GM12873 (cell line): ENCODE data around the gene LAX1.

ENCODE experiments used
- TF ChIP-seq, protein P1 (sequence below): IDR thresholded peaks from 2 replicates; pipeline ENCODE4 v1.5.1; 2012; ENCODE audit warnings: low read depth, mild to moderate bottlenecking, moderate library complexity, low read length, control low read depth; ENCODE audit not compliant: insufficient read depth; ENCODE audit errors: missing control alignments

Gene LAX1, protein sequence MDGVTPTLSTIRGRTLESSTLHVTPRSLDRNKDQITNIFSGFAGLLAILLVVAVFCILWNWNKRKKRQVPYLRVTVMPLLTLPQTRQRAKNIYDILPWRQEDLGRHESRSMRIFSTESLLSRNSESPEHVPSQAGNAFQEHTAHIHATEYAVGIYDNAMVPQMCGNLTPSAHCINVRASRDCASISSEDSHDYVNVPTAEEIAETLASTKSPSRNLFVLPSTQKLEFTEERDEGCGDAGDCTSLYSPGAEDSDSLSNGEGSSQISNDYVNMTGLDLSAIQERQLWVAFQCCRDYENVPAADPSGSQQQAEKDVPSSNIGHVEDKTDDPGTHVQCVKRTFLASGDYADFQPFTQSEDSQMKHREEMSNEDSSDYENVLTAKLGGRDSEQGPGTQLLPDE

DNA sequence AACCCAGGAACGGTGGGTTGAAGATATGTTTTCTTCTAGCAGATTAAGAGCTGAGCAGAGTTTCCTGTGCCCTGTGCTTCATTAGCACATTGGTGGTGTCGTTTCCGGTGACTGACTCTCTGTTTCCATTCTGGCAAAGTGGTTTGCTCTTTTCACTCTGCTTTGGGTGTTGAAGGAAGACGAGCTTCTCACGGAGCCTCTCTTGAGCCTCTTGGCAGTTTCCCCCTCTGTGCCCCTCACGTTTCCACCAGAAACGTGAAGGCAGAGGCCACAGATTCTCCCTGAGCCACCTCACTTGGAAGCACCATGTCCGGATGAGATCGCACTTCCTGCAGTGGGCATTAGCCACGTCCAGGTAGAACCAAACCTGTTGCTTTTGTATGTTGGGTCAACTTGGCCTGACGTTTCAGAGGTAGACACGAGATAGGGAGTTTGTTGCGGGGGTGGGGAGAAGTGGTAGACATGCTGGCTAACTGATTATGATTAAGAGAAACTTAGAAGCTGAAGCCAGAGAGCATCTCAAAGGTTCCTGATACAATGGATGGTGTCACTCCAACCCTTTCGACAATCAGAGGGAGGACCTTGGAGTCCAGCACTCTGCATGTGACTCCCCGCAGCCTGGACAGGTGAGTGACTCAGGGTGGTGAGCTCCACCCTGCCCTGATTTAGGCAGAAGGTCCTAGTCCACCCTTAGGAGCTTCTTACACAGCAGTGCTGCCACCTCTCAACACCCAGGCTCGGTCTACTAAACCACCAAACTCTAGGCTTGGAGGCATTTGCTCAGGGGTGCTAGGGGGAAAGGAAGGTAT is at the start of gene LAX1:
Gene LAX1 (plus strand): TSS at position 155 of the 809 bp plus-strand sequence. CDS start 383 bp downstream, at position 538.
- TF ChIP-seq, protein P1, sequence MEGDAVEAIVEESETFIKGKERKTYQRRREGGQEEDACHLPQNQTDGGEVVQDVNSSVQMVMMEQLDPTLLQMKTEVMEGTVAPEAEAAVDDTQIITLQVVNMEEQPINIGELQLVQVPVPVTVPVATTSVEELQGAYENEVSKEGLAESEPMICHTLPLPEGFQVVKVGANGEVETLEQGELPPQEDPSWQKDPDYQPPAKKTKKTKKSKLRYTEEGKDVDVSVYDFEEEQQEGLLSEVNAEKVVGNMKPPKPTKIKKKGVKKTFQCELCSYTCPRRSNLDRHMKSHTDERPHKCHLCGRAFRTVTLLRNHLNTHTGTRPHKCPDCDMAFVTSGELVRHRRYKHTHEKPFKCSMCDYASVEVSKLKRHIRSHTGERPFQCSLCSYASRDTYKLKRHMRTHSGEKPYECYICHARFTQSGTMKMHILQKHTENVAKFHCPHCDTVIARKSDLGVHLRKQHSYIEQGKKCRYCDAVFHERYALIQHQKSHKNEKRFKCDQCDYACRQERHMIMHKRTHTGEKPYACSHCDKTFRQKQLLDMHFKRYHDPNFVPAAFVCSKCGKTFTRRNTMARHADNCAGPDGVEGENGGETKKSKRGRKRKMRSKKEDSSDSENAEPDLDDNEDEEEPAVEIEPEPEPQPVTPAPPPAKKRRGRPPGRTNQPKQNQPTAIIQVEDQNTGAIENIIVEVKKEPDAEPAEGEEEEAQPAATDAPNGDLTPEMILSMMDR, result no peak

DNA sequence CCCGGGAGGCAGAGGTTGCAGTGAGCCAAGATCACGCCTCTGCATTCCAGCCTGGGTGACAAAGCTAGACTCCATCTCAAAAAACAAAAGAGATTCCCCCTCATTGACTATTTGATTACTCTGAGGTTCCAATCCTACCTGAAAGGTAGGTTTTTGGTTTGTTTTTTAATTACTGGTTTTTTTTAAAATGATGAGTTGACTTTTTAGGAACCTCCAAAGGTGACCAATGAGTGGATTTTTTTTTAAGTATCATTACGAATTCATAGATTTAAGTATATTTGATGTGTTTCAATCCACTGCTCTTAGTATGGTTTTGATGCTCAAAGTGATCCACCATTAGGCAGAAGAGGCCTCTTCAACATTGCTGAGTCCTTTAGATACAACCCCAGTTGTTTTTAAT is 47.9 kb upstream of the LAX1 start:
- TF ChIP-seq, protein P1, result no peak

DNA sequence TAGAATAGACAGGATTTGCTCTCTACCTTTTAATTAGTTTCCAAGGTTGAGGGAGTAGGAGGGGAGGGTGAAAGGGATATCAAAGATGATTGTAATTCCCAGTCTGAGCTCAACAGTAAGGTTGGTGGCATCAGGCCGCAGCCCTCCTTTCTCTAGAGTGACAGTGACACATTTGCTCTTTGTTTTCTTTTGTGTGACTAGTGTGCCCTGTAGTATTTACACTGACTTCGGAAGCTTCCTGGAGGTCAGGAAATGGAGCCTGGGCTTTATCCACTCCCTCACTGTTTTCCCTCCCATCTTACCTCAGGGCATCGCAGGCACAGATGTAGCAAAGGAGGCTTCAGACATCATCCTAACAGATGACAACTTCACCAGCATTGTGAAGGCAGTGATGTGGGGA is 44.7 kb upstream of the LAX1 start:
- TF ChIP-seq, protein P1, result no peak

DNA sequence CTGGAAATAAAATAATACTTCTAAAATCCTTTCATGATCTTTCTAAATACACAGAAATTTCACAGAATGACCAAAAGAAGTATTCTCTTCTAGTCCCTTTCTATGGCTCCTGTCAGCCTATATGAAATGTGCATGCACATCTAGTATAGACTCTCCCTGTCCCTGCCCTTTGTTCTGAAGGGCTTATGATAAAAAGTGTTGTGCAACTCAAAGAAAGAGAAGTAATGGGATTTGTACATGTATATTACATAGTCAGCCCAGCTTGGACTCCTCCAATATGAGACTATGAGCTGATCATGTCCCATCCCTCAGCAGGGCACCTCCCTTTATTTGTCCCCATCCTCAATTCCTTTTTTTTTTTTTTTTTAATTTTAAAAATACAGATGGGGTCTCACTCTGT is 42.1 kb upstream of the LAX1 start:
- TF ChIP-seq, protein P1, result no peak

DNA sequence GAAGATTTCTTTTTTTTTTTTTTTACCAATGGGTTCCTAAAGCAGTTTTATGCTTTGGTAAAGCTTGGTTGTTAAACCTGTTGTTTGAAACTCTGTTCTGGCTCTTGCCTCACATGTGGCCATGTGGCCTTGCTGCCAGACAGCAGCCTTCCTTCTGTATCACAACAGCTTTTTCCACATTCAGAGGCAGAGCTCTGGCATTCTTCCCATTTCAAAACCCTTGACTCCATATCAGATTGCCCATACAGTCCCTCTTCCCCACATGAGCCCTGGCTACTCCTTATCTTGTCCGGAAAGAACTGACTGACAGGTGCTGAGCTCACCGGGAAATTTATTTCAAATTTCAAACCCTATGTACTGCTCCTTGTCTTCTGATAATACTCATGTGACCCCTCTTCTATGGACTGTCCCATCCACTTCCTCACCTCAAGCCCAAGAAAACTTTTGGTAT is 38.5 kb upstream of the LAX1 start:
- TF ChIP-seq, protein P1, result no peak

DNA sequence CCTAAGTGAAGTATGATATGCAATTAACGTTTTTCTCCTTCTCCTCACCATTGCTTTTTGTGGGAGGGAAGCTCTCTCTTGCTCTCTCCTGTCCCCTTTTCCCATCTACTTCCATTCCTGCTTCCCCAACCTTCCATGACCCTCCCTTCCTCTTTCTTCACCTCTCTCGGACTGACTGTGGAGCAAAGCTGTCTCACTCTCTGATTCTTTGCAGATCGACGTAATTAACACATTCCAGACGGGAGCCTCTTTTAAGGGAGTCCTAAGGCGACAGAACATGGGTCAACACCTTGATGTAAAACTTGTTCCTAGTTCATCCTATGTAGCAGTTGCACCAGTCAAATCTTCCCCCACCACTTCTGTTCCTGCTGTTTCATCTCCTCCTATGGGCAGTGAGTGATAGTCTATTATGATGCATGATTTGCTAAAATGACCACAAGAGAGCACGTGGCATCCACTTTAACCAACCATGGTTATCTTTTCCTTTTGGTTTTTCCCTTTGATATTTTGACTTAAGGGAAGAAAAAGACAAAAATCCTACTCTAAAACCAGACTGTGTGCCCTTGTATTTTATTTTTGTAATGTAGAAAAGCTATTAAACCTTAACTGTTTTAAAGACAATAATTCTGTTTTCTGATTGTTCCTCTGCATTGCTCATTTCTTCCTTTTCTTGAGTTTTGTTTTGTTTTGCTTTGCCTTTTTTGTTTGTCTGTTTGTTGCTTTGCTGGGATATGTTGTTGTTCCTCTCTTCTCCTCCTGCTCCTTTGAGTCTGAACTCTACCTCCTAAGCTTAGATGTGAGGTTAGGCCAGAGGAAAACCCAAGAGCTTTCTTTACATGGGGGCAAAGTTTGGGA is 31.7 kb upstream of the LAX1 start:
- TF ChIP-seq, protein P1, result no peak
